GM19438 (cell line): ENCODE results near the gene STK33.
A peak's percentile ranks its signal among the peaks of the same experiment; 100 is the strongest.

Experiments
- ATAC-seq: cut with Tn5 transposase; IDR thresholded peaks from one replicate; pipeline ENCODE4 v1.9.1; 2021; ENCODE audit warnings: low read depth; ENCODE audit not compliant: unreplicated experiment

STK33 gene

GRCh38 chr11:8593935-8594909 lies at the start of gene STK33:
STK33 (minus strand) TSS chr11:8594228; CDS start chr11:8474905, 119,323 bp downstream.
- ATAC-seq, result peak; percentile 97

GRCh38 chr11:8642196-8642841 lies 48.3 kb upstream of the STK33 start:
- ATAC-seq, result no peak

- ATAC-seq, result no peak
Measured at GRCh38 chr11:8641332-8641731, 47.3 kb upstream of the STK33 start.

GRCh38 chr11:8640267-8640906 lies 46.4 kb upstream of the STK33 start:
- ATAC-seq, result no peak

DNA sequence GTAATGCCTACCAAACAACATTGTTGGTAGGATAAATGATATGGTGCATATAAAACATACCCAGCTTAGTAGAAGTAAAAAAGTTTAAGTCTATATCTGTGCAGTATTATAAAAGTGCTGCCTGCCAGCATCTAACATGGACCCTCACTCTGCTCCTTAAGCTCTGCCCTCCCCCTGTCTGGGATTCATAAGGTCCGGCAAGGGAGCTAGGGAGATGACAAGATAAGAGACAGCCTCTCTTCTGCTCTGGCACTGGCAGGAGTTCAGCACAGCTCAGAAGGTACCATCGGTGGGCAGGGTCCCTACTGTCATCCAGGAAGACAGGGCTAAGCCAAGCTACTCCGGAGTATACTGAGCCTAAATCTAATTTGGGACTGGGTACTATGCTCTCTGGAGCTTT lies 45.6 kb upstream of the STK33 start:
- ATAC-seq, result no peak

DNA sequence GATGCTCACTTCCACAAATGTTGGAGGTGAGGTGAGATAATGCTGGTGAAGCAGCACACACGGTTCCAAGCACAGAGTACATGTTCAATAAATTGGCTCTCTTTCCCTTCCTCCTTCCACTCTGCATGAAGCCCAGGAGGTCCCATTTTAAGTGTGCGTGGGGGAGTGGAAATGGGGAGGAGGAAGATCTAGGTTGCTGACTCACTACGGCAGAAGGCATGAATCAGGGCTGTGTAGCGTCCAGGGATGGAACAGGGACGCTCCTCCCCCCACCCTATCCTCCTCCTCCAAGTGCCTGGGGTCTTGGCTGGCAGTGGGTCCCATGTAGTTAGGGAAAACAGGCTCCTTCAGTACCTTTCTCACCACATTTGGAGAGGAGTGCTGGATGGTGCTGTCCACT lies 44.3 kb upstream of the STK33 start:
- no peak for ATAC-seq

DNA sequence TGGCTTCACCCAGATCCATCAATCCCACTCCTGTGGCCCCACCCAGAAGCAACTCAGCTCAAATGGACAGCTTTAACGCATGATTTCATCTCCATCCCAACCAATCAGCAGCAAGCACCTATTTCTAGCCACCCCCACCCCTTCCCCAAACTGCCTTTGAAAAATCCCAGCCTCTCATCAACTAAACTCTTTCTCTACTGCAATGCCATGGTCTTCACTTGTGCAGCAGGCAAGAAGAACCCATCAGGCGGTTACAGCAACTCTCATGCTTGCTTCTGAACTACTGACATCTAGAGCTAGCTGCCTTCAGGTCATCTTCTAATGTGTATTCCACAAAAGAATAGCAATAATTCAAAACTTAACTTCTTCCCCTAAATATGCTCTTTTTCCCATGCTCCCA lies 42.1 kb upstream of the STK33 start:
- no peak for ATAC-seq

- no peak for ATAC-seq
Measured at GRCh38 chr11:8634498-8634897, 40.5 kb upstream of the STK33 start.

GRCh38 chr11:8631395-8632118 lies 37.5 kb upstream of the STK33 start:
- ATAC-seq, result no peak

DNA sequence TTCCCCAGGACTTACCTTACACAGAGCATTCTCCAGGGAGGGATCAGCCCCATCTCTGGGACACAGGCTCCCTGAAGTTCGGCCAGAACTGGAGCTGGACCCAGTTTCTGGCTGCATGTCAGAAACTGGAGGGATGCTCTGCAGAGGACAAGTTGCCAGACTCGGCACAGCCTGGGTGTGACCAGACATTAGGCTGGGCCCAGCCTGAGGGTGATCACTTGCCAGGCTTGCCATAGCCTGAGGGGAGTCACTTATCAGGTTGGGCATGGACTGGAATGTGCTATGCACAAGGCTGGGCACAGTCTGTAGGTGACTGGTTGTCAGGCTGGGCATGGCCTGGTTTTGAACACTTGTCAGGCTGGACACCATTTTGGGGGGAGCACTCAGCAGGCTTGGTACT lies 30.7 kb upstream of the STK33 start:
- ATAC-seq, result no peak

- ATAC-seq, result no peak
Measured at GRCh38 chr11:8621147-8621546, 27.1 kb upstream of the STK33 start.

- ATAC-seq, result no peak
Measured at GRCh38 chr11:8617063-8617462, 23.0 kb upstream of the STK33 start.

DNA sequence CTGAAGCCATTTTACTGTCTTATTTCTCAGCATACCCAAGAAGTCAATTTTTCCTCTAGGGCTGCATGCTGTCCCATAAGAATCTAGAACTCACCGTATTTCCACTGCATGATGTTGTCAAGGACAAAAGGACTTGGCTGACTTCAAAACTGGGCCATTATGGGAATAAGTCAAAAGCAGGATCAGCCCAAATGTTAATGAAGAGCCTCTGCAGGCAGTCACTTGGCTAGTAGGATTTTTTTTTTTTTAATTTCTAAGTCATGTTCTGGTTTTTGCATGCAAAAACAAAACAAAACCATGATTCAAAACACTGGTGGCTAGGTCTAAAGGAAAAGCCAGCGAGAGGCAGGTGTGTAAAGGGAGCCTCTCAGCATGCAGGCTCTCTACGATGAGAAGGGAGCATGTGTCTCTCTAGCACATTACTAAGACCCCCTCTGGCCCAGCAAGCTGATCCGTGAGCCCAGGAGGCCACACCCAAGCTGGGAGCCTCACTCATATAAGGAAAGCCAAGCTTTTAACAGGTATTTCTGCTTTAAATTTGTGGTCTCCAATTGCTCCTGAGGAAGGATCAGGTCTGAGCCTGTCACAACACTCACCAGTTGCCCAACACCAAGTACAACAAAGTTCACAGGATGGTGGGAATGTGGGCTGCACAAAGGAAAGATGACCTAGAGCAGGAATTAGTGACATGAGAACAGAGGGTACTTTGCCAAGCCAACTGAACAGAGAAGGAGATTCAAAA lies 21.4 kb upstream of the STK33 start:
- ATAC-seq, result no peak

DNA sequence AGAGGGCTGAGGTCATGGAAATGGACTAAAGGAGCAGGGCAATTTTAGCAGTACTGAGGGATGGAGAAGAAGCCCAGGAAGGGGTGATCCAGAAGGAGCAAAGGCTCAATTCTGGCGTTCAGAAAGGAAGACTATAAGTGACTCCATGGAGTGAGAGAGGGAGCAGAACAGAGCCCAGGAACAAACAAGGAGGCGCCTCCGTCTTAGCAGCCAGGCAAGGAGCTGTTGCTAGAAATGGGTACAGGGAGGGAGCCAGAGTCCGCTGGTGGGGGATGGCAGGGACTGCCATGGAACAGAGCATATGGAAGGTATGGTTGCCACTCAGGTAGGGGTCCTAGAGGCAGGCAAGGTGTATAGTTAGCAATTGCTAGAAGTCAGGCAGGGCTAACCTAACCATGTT lies 20.5 kb upstream of the STK33 start:
- ATAC-seq, result no peak

GRCh38 chr11:8613036-8613435 lies 19.0 kb upstream of the STK33 start:
- ATAC-seq, result no peak

GRCh38 chr11:8612522-8612921 lies 18.5 kb upstream of the STK33 start:
- ATAC-seq, result no peak

DNA sequence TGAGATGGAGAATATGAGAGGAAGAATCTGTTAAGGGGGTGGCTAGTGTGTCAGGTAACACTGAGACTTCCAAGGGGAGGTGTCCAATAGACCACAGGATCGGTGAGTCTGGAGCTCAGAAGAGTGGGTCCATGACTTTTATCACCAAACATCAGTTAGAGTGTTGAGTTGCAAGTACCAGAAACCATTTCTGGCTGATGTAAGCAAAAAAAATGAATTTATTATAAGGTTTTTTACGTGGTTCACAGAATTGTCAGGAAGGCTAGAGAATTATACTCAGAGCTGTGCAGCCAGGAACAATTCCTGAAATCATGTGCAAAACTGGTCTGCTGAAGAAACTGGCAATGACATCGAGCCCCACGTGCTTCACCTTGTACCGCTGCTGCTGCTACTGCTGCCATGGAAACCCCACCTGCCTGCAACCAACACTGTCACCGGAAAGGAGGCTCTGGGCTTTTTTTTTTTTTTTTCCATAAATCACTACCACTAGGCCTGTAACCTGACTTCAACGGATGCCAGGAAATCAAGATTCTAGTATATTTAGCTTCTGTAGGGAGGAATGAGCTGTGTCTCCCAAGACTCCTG lies 16.6 kb upstream of the STK33 start:
- ATAC-seq, result no peak

- ATAC-seq, result no peak
Measured at GRCh38 chr11:8608652-8609051, 14.6 kb upstream of the STK33 start.

DNA sequence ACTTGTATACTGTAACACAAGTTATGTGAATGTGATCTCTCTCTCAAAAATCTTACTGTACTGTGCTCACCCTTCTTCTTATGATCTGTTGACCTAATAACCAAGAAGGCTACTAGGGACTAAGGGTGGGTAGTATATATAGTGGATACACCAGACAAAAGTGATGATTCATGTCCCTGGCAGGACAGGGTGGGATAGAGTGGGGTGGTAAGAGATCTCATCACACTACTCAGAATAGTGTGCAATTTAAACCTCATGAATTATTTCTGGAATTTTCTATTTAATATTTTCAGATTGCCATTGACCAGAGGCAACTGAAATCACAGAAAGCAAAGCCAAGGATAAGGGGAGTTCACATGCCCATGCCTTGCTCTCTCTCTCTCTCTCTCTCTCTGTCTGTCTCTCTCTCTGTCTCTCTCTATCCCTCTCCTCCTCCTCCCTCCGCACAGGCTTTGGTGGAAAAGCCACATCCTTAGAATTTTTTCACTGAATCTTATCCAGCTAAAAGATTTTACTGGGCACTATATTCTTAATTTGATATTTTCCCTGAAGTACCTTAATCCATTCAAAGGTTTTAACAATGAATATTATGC lies 12.0 kb upstream of the STK33 start:
- ATAC-seq, result no peak
